ENCODE results near the gene SPACDR. TPM values are rescaled to one million over a fixed set of nuclear protein-coding genes. Genes with fewer than 3 reads are reported as not detected.
A peak's percentile ranks its signal among the peaks of the same experiment; 100 is the strongest.

SPACDR gene
- total RNA-seq, 2 donors from 2014 or later, result not detected

GRCh38 chr7:100433592-100434296, 30.3 kb downstream of the SPACDR start:
- peaks cover 19 to 44% of the 10 kb centered on the region in 2 donors for H3K4me1 ChIP-seq (ENCODE audit: control insufficient read depth in 1 of 2, low read depth in 2 of 2)
- no peak overlapping the region for H3K27ac ChIP-seq
- no peaks in the 10 kb centered on the region for H3K27me3 ChIP-seq (replicated peaks; ENCODE audit: insufficient read depth)
- H3K36me3 ChIP-seq, result peaks cover 20% of the 10 kb centered on the region
- H3K9me3 ChIP-seq, result no peaks in the 10 kb centered on the region
- ATAC-seq (ENCODE audit: insufficient number of reproducible peaks, low FRiP score, low read depth), result no peak
- H3K4me3 ChIP-seq, result no peak overlapping the region
- no peak for DNase-seq (ENCODE audit: low spot score)
- TF ChIP-seq CTCF (IDR thresholded peaks at IDR 0.05), result no peak

- H3K27ac ChIP-seq, result no peak overlapping the region
- ATAC-seq (ENCODE audit: insufficient number of reproducible peaks, low FRiP score, low read depth), result no peak
These were observed 30.8 kb downstream of the SPACDR start for GRCh38 chr7:100433276-100433591.

GRCh38 chr7:100432621-100433275, 31.3 kb downstream of the SPACDR start:
- Histone ChIP-seq H3K27me3 (replicated peaks; ENCODE audit: insufficient read depth) (no peaks in the 10 kb centered on the region), H3K4me1 (ENCODE audit: control insufficient read depth in 1 of 2, low read depth in 2 of 2) (peaks cover 21 to 47% of the 10 kb centered on the region in 2 donors), H3K27ac (no peak overlapping the region), H3K9me3 (no peaks in the 10 kb centered on the region), H3K4me3 (no peak overlapping the region), H3K36me3 (peaks cover 20% of the 10 kb centered on the region)
- no peak for TF ChIP-seq CTCF (IDR thresholded peaks at IDR 0.05)
- no peak for DNase-seq (ENCODE audit: low spot score)
- ATAC-seq (ENCODE audit: insufficient number of reproducible peaks, low FRiP score, low read depth), result no peak

More at GRCh38 chr7:100433276-100433591, 30.8 kb downstream of the SPACDR start:
- no peaks in the 10 kb centered on the region for H3K27me3 ChIP-seq (replicated peaks; ENCODE audit: insufficient read depth)
- DNase-seq (ENCODE audit: low spot score), result no peak
- H3K36me3 ChIP-seq, result peaks cover 20% of the 10 kb centered on the region
- no peak for TF ChIP-seq CTCF (IDR thresholded peaks at IDR 0.05)
- peaks cover 19 to 44% of the 10 kb centered on the region in 2 donors for H3K4me1 ChIP-seq (ENCODE audit: control insufficient read depth in 1 of 2, low read depth in 2 of 2)
- H3K9me3 ChIP-seq, result no peaks in the 10 kb centered on the region
- no peak overlapping the region for H3K4me3 ChIP-seq

GRCh38 chr7:100432053-100432452, 32.0 kb downstream of the SPACDR start:
- TF ChIP-seq CTCF (IDR thresholded peaks at IDR 0.05), result no peak
- H3K4me3 ChIP-seq, result no peak overlapping the region
- no peaks in the 10 kb centered on the region for H3K27me3 ChIP-seq (replicated peaks; ENCODE audit: insufficient read depth)
- peaks cover 24 to 50% of the 10 kb centered on the region in 2 donors for H3K4me1 ChIP-seq (ENCODE audit: control insufficient read depth in 1 of 2, low read depth in 2 of 2)
- no peaks in the 10 kb centered on the region for H3K9me3 ChIP-seq
- no peak overlapping the region for H3K27ac ChIP-seq
- DNase-seq (ENCODE audit: low spot score) (no peak), ATAC-seq (ENCODE audit: insufficient number of reproducible peaks, low FRiP score, low read depth) (no peak)
- H3K36me3 ChIP-seq, result peaks cover 20% of the 10 kb centered on the region

- no peak overlapping the region for H3K27ac ChIP-seq
- no peaks in the 10 kb centered on the region for H3K27me3 ChIP-seq (replicated peaks; ENCODE audit: insufficient read depth)
- TF ChIP-seq CTCF (IDR thresholded peaks at IDR 0.05), result no peak
- peaks cover 20% of the 10 kb centered on the region for H3K36me3 ChIP-seq
- peak overlapping the region; percentile 81 for H3K4me3 ChIP-seq
- ATAC-seq (ENCODE audit: insufficient number of reproducible peaks, low FRiP score, low read depth) (no peak), DNase-seq (ENCODE audit: low spot score) (no peak)
- no peaks in the 10 kb centered on the region for H3K9me3 ChIP-seq
- H3K4me1 ChIP-seq (ENCODE audit: control insufficient read depth in 1 of 2, low read depth in 2 of 2), result peaks cover 24 to 50% of the 10 kb centered on the region in 2 donors
These were observed 32.7 kb downstream of the SPACDR start for GRCh38 chr7:100431286-100431735.

Measured in thoracic aorta (tissue), 2 donors.